HepG2 (cell line): ENCODE measurements around the gene PTGR3.

ENCODE experiments used
- ARHGAP35 ChIP-seq: sonication (generic); formaldehyde crosslinking; IDR thresholded peaks from 2 replicates; pipeline ENCODE4 v1.9.0; 2022; ENCODE audit warnings: mild to moderate bottlenecking, inconsistent platforms, moderate library complexity, missing genetic modification reagents, borderline replicate concordance
- ARID3A ChIP-seq: IDR thresholded peaks from 2 replicates; pipeline ENCODE4 v1.6.1; 2012; ENCODE audit warnings: low read depth, low read length, improper control_type of control experiment
- CTCF ChIP-seq: sonication (generic); formaldehyde crosslinking; IDR thresholded peaks from 2 replicates; pipeline ENCODE4 v1.5.0; 2020; ENCODE audit warnings: mild to moderate bottlenecking, missing genetic modification reagents, moderate library complexity
- ETV6 ChIP-seq: sonication (generic); formaldehyde crosslinking; conservative IDR thresholded peaks from 2 replicates; pipeline ENCODE4 v1.4.0; 2020; ENCODE audit warnings: missing genetic modification reagents
- RFX5 ChIP-seq: IDR thresholded peaks from 2 replicates; pipeline ENCODE4 v1.6.1; 2011; ENCODE audit warnings: low read depth, low read length, improper control_type of control experiment
- ZBTB26 ChIP-seq: IDR thresholded peaks from 2 replicates; pipeline ENCODE4 v1.6.1; 2016; ENCODE audit warnings: missing compliant biosample characterization, missing genetic modification reagents, borderline replicate concordance
- ZFX ChIP-seq: sonication (generic); formaldehyde crosslinking; IDR thresholded peaks from 2 replicates; pipeline ENCODE4 v1.4.0; 2020; ENCODE audit warnings: mild to moderate bottlenecking, low read depth, missing genetic modification reagents, moderate library complexity

GRCh38 chr18:75163736-75164135 lies 45.2 kb downstream of the PTGR3 start:
- TF ChIP-seq ZFX (CRISPR knock-in tag) (no peak), ARID3A (no peak), ETV6 (CRISPR knock-in tag) (no peak), CTCF (CRISPR knock-in tag) (no peak), ZBTB26 (no peak), RFX5 (no peak), ARHGAP35 (CRISPR knock-in tag) (no peak)
